Measurements from ENCODE around the gene SEMA3D. TPM values are rescaled to one million over a fixed set of nuclear protein-coding genes. Genes with fewer than 3 reads are reported as not detected.

The SEMA3D gene
- total RNA-seq, 2 donors from 2014 or later = not detected

DNA sequence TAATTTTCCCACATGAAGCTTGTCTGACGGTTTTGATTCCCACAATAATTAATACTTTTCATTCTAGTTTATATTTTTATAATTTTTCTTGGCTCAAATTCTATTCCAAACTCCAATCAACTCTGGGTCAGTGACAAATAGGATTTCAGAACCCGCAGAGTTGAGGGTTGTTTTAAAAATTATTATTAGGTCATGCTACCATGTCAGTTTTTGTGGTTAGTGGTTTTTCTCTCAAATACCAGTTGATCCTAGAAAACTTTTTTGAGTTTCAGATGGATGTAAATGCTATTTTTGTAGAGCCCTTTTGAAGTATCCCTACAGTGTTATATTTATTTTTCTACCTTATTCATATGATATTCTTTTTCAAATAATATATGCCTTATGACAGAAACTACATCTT lies 237.4 kb downstream of the SEMA3D start:
- no peak overlapping the region for H3K27ac Mint-ChIP-seq
- no peak for DNase-seq (ENCODE audit: low spot score in 2 of 2)
- ATAC-seq = no peak
- peaks cover 0 to 3% of the 10 kb centered on the region in 2 donors for H3K9me3 Mint-ChIP-seq
- no peaks in the 10 kb centered on the region for H3K36me3 Mint-ChIP-seq

DNA sequence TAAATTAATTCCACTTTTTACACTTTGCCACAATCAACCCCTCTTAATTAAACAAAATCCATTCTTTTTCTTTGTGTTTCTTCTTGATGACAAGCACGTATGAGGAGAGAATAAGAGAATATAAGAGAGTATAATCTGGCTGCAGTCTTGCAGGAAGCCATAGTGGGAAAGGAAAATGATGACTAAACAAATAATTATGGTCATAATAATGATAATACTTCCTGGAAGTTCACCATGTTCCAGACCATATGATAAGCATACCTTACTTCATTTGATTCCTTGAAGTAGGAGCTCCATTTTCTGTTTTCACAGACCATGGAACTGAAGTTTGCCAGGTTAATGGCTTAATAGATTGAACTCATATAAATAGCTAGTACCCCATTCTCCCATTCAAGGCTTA lies 237.8 kb downstream of the SEMA3D start:
- ATAC-seq (no peak), DNase-seq (ENCODE audit: low spot score in 2 of 2) (no peak)
- Mint-ChIP-seq H3K9me3 (peaks cover 0 to 3% of the 10 kb centered on the region in 2 donors), H3K27ac (no peak overlapping the region), H3K36me3 (no peaks in the 10 kb centered on the region)

DNA sequence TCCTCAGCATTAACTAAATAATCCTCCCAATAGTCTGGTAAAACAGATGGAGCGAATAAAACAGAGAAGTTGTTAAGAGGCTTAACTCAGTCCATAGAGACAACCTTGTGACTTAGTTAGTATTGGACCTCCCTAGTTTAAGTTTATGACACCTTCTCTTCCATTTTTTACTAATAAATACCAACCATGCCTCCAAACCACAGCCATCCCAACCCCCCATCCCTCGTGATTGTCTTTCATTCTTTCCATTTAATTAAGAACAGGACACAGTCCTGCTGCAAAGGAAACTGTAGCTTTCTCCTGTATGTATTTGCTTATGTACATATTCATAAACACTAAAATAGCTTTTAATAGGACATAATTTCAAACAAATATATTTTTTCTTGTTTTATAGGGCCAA lies 238.2 kb downstream of the SEMA3D start:
- ATAC-seq = no peak
- H3K9me3 Mint-ChIP-seq = peaks cover 0 to 3% of the 10 kb centered on the region in 2 donors
- no peak for DNase-seq (ENCODE audit: low spot score in 2 of 2)
- H3K36me3 Mint-ChIP-seq = no peaks in the 10 kb centered on the region
- H3K27ac Mint-ChIP-seq = no peak overlapping the region

DNA sequence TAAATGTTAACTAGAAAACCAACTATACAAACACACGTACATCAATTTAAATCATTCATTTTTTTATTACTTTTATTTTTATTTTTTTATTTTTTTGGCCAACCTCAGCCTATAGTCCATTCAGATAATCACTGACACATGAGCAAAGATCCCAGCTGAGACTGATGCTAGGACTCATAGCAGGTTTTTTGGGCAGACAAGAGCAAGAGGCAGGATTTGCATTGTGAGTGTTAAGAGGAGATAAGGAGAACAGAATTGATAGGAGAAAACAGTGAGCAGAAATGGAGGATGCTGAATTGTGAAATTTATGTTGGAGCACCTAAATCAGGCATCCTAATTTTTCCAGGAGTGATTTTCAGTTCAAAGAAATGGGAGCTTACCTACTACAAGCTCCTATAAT lies 240.3 kb downstream of the SEMA3D start:
- DNase-seq (ENCODE audit: low spot score in 2 of 2) = no peak

More for the DNA sequence above, 240.3 kb downstream of the SEMA3D start:
- ATAC-seq = no peak
- H3K27ac Mint-ChIP-seq = no peak overlapping the region
- H3K9me3 Mint-ChIP-seq = no peaks in the 10 kb centered on the region
- no peaks in the 10 kb centered on the region for H3K36me3 Mint-ChIP-seq
